HG02798 (cell line): Measurements from ENCODE around the gene CASP6.
"Not testable (repeated sequence)": the region's sequence is repeated elsewhere in the genome, so short reads cannot be mapped to it uniquely, and the experiment has no call there.

Source experiments
- ATAC-seq: cut with Tn5 transposase; IDR thresholded peaks from one replicate; pipeline ENCODE4 v1.9.1; 2021; ENCODE audit warnings: mild to moderate bottlenecking; ENCODE audit not compliant: unreplicated experiment, poor library complexity

CASP6 gene

GRCh38 chr4:109722357-109722756 lies 19.1 kb upstream of the CASP6 start:
- no peak for ATAC-seq

GRCh38 chr4:109721033-109721432 lies 17.8 kb upstream of the CASP6 start:
- no peak for ATAC-seq

- ATAC-seq = no peak
These were observed 16.4 kb upstream of the CASP6 start for GRCh38 chr4:109719604-109720003.

- no peak for ATAC-seq
These were observed 15.5 kb upstream of the CASP6 start for GRCh38 chr4:109718759-109719158.

GRCh38 chr4:109713500-109713899 lies 10.3 kb upstream of the CASP6 start:
- ATAC-seq = no peak

- ATAC-seq = peak; percentile 98
These were observed 5.7 kb upstream of the CASP6 start for GRCh38 chr4:109708990-109709389.

GRCh38 chr4:109708435-109708834 lies 5.2 kb upstream of the CASP6 start:
- no peak for ATAC-seq

- ATAC-seq = no peak
These were observed 568 bp upstream of the CASP6 start for GRCh38 chr4:109703664-109704361.

- ATAC-seq = no peak
These were observed 1.5 kb downstream of the CASP6 start for GRCh38 chr4:109701566-109702410.

GRCh38 chr4:109699553-109700225 lies 3.6 kb downstream of the CASP6 start:
- ATAC-seq = no peak

GRCh38 chr4:109698656-109699055 lies 4.6 kb downstream of the CASP6 start:
- no peak for ATAC-seq

- no peak for ATAC-seq
These were observed 11.8 kb downstream of the CASP6 start for GRCh38 chr4:109691411-109691920.

GRCh38 chr4:109690690-109691410 lies 12.4 kb downstream of the CASP6 start:
- ATAC-seq = peak; percentile 81

- no peak for ATAC-seq
These were observed 18.5 kb downstream of the CASP6 start for GRCh38 chr4:109684727-109685126.

- no peak for ATAC-seq
These were observed 19.5 kb downstream of the CASP6 start for GRCh38 chr4:109683621-109684253.

GRCh38 chr4:109682875-109683274 lies 20.4 kb downstream of the CASP6 start:
- ATAC-seq = no peak

GRCh38 chr4:109678925-109679324 lies 24.3 kb downstream of the CASP6 start:
- not testable (repeated sequence) for ATAC-seq

GRCh38 chr4:109678472-109678871 lies 24.8 kb downstream of the CASP6 start:
- not testable (repeated sequence) for ATAC-seq

- no peak for ATAC-seq
These were observed 26.4 kb downstream of the CASP6 start for GRCh38 chr4:109676886-109677285.

- no peak for ATAC-seq
These were observed 27.4 kb downstream of the CASP6 start for GRCh38 chr4:109675843-109676242.
